Fibroblast of pulmonary artery (primary cell): ENCODE data around the gene HDAC9.

Source experiments
- DNase-seq: peaks from one replicate; pipeline ENCODE4 v3.0.0-alpha.2; 2010; ENCODE audit warnings: low read depth
- H3K4me3 ChIP-seq: replicated peaks from 2 replicates; pipeline ENCODE4 v1.5.1; 2011; ENCODE audit warnings: low read depth, mild to moderate bottlenecking, control low read depth, low read length, moderate library complexity
- CTCF ChIP-seq: IDR thresholded peaks from 2 replicates; pipeline ENCODE4 v1.5.1; 2011; ENCODE audit warnings: mild to moderate bottlenecking, control low read depth, low read length, inconsistent platforms; ENCODE audit errors: missing control alignments

The HDAC9 gene

GRCh38 chr7:18843979-18844378 is 348.4 kb downstream of the HDAC9 start:
- H3K4me3 ChIP-seq = no peak overlapping the region
- TF ChIP-seq CTCF = no peak
- DNase-seq = no peak

GRCh38 chr7:18844735-18845134 is 349.2 kb downstream of the HDAC9 start:
- TF ChIP-seq CTCF = no peak
- DNase-seq = no peak

GRCh38 chr7:18845700-18846099 is 350.2 kb downstream of the HDAC9 start:
- TF ChIP-seq CTCF = no peak
- H3K4me3 ChIP-seq = no peak overlapping the region
- no peak for DNase-seq

More at GRCh38 chr7:18844735-18845134, 349.2 kb downstream of the HDAC9 start:
- no peak overlapping the region for H3K4me3 ChIP-seq

GRCh38 chr7:18846765-18847215 is 351.2 kb downstream of the HDAC9 start:
- TF ChIP-seq CTCF = no peak
- DNase-seq = no peak
- H3K4me3 ChIP-seq = no peak overlapping the region

- no peak for DNase-seq
- no peak overlapping the region for H3K4me3 ChIP-seq
- no peak for TF ChIP-seq CTCF
Measured at GRCh38 chr7:18849130-18849529, 353.6 kb downstream of the HDAC9 start.

- no peak overlapping the region for H3K4me3 ChIP-seq
- TF ChIP-seq CTCF = no peak
- no peak for DNase-seq
Measured at GRCh38 chr7:18855796-18856195, 360.2 kb downstream of the HDAC9 start.

GRCh38 chr7:18858232-18858631 is 362.7 kb downstream of the HDAC9 start:
- no peak overlapping the region for H3K4me3 ChIP-seq
- no peak for DNase-seq
- TF ChIP-seq CTCF = no peak
